GM23248 (cell line): ENCODE results near the gene GNAS-AS1. TPM values are rescaled to one million over a fixed set of nuclear protein-coding genes. Genes with fewer than 3 reads are reported as not detected.

Source experiments
- DNase-seq: peaks from one replicate; pipeline ENCODE4 v3.0.0-alpha.2; 2015
- H2AFZ ChIP-seq: fragments of 200-600 bp; sonication (generic); 2 replicates; pipeline ENCODE4 v1.6.1; 2016; ENCODE audit warnings: antibody characterized with exemption
- H3F3A ChIP-seq: fragments of 200-600 bp; sonication (generic); 2 replicates; pipeline ENCODE4 v1.6.1; 2016; ENCODE audit warnings: mild to moderate bottlenecking, antibody characterized with exemption, mixed run types; ENCODE audit not compliant: insufficient read depth
- H3K27ac ChIP-seq: fragments of 200-600 bp; sonication (generic); 2 replicates; pipeline ENCODE4 v1.5.1; 2016; ENCODE audit warnings: mild to moderate bottlenecking
- H3K27me3 ChIP-seq: fragments of 200-600 bp; sonication (generic); replicated peaks from 2 replicates; pipeline ENCODE4 v1.6.1; 2016; ENCODE audit warnings: mild to moderate bottlenecking; ENCODE audit not compliant: insufficient read depth
- H3K36me3 ChIP-seq: fragments of 200-600 bp; sonication (generic); 2 replicates; pipeline ENCODE4 v1.6.1; 2016; ENCODE audit warnings: low read depth, mild to moderate bottlenecking
- H3K4me1 ChIP-seq: fragments of 200-600 bp; sonication (generic); 2 replicates; pipeline ENCODE4 v1.6.1; 2016; ENCODE audit warnings: mild to moderate bottlenecking; ENCODE audit not compliant: insufficient read depth
- H3K4me2 ChIP-seq: fragments of 200-600 bp; sonication (generic); one replicate; pipeline ENCODE4 v1.6.1; 2016; ENCODE audit warnings: mild to moderate bottlenecking; ENCODE audit not compliant: unreplicated experiment
- H3K4me3 ChIP-seq: fragments of 200-600 bp; sonication (generic); 2 replicates; pipeline ENCODE4 v1.5.1; 2016; ENCODE audit warnings: mild to moderate bottlenecking
- H3K79me2 ChIP-seq: fragments of 200-600 bp; sonication (generic); 2 replicates; pipeline ENCODE4 v1.6.1; 2016; ENCODE audit warnings: mild to moderate bottlenecking; ENCODE audit not compliant: insufficient read depth
- H3K9ac ChIP-seq: fragments of 200-600 bp; sonication (generic); 2 replicates; pipeline ENCODE4 v1.6.1; 2016; ENCODE audit warnings: mild to moderate bottlenecking
- H3K9me2 ChIP-seq: fragments of 200-600 bp; sonication (generic); 2 replicates; pipeline ENCODE4 v1.6.1; 2016; ENCODE audit warnings: mixed run types, mild to moderate bottlenecking, moderate library complexity; ENCODE audit not compliant: insufficient read depth
- H3K9me3 ChIP-seq: fragments of 200-600 bp; sonication (generic); one replicate; pipeline ENCODE4 v1.6.1; 2017; ENCODE audit warnings: low read depth
- H4K20me1 ChIP-seq: fragments of 200-600 bp; sonication (generic); 2 replicates; pipeline ENCODE4 v1.6.0; 2016; ENCODE audit not compliant: insufficient read depth
- EZH2 ChIP-seq: fragments of 200-600 bp; sonication (generic); IDR thresholded peaks from 2 replicates; pipeline ENCODE4 v1.6.1; 2018; ENCODE audit warnings: antibody characterized with exemption, mild to moderate bottlenecking; ENCODE audit not compliant: insufficient read depth, poor library complexity, severe bottlenecking
- EZH2phosphoT487 ChIP-seq: fragments of 200-600 bp; sonication (generic); IDR thresholded peaks from 2 replicates; pipeline ENCODE4 v1.6.1; 2018; ENCODE audit warnings: antibody characterized with exemption, moderate library complexity, mild to moderate bottlenecking, low read depth; ENCODE audit not compliant: insufficient read depth
- WGBS, 2 experiments: methylation state at CpG; one replicate each; pipeline ENCODE4 v1.1.6; 2015 to 2017; ENCODE audit warnings: low lambda C conversion rate in 2 of 2, low coverage in 1 of 2; ENCODE audit errors: missing lambda C conversion rate in 2 of 2; 5-methylcytosine and 5-hydroxymethylcytosine counted together
- in situ Hi-C: fragments of 300-500 bp; cut with MboI; formaldehyde crosslinking; loops from 2 replicates; pipeline ENCODE4 v1.15.0; 2020
- polyA plus RNA-seq: library from polyadenylated mRNA; unstranded; fragments of >200 nt; fragmentation: Nextera tagmentation; extraction: Ambion mirVana; gene quantifications from 2 replicates; pipeline ENCODE4 v1.2.1, GENCODE V29; 2016
- total RNA-seq: library from RNA; depleted of rRNA; stranded (reverse); fragments of >200 nt; shearing (Covaris generic); gene quantifications from 2 replicates; pipeline ENCODE4 v1.2.3, GENCODE V29; 2014

The GNAS-AS1 gene
- total and polyA plus RNA-seq, 2 experiments from 2014 or later, result 0.97 to 1.0 TPM

GRCh38 chr20:58869662-58870227 lies 19.0 kb upstream of the GNAS-AS1 start:
- H3K9me2 ChIP-seq, result no peaks in the 10 kb centered on the region
- no peak overlapping the region for H2AFZ ChIP-seq
- in situ Hi-C loops, result loop anchor here (10.0 to 25.0 kb wide), 2 partner anchors 345 to 593 kb away; no protein-coding TSS in a partner anchor
- 65 to 68% methylated on average over 7 of the region's 7 CpGs for WGBS, 2 experiments
- H4K20me1 ChIP-seq, result no peaks in the 10 kb centered on the region
- H3K36me3 ChIP-seq, result no peaks in the 10 kb centered on the region
- no peaks in the 10 kb centered on the region for H3K27me3 ChIP-seq
- H3K9ac ChIP-seq, result no peak overlapping the region
- H3K79me2 ChIP-seq, result no peaks in the 10 kb centered on the region
- no peaks in the 10 kb centered on the region for H3K9me3 ChIP-seq
- H3K4me2 ChIP-seq, result no peak overlapping the region
- peaks cover 10% of the 10 kb centered on the region for H3K4me1 ChIP-seq
- DNase-seq, result no peak
- H3F3A ChIP-seq, result peaks cover 15% of the 10 kb centered on the region; the same call in 1 of the 2 replicates
- no peak overlapping the region for H3K27ac ChIP-seq
- no peak for TF ChIP-seq EZH2phosphoT487
- TF ChIP-seq EZH2, result no peak
- H3K4me3 ChIP-seq, result no peak overlapping the region

GRCh38 chr20:58868795-58869194 lies 18.1 kb upstream of the GNAS-AS1 start:
- Histone ChIP-seq H3K4me1 (peaks cover 10% of the 10 kb centered on the region), H3K9me2 (no peaks in the 10 kb centered on the region), H3K27me3 (no peaks in the 10 kb centered on the region), H4K20me1 (no peaks in the 10 kb centered on the region), H3K79me2 (no peaks in the 10 kb centered on the region), H3K27ac (no peak overlapping the region), H3F3A (peaks cover 15% of the 10 kb centered on the region; the same call in 1 of the 2 replicates), H3K9me3 (no peaks in the 10 kb centered on the region), H2AFZ (no peak overlapping the region), H3K4me2 (no peak overlapping the region), H3K36me3 (no peaks in the 10 kb centered on the region), H3K9ac (no peak overlapping the region), H3K4me3 (no peak overlapping the region)
- no peak for DNase-seq
- TF ChIP-seq EZH2phosphoT487, result no peak
- no peak for TF ChIP-seq EZH2
- in situ Hi-C loops, result loop anchor here (25.0 kb wide), 1 partner anchor 594 kb away; no protein-coding TSS in a partner anchor
- 62 to 68% methylated on average over 14 of the region's 14 CpGs for WGBS, 2 experiments

- no peak overlapping the region for H3K9ac ChIP-seq
- in situ Hi-C loops, result loop anchor here (25.0 kb wide), 1 partner anchor 595 kb away; no protein-coding TSS in a partner anchor
- H3K27ac ChIP-seq, result no peak overlapping the region
- peak; percentile 85 for DNase-seq
- no peaks in the 10 kb centered on the region for H3K9me3 ChIP-seq
- H3K4me1 ChIP-seq, result peaks cover 10% of the 10 kb centered on the region
- H3K79me2 ChIP-seq, result no peaks in the 10 kb centered on the region
- no peaks in the 10 kb centered on the region for H3K36me3 ChIP-seq
- no peak overlapping the region for H3K4me3 ChIP-seq
- no peaks in the 10 kb centered on the region for H3K9me2 ChIP-seq
- 0 to 5% methylated on average over 5 of the region's 5 CpGs for WGBS, 2 experiments
- H2AFZ ChIP-seq, result no peak overlapping the region
- H4K20me1 ChIP-seq, result no peaks in the 10 kb centered on the region
- H3F3A ChIP-seq, result peaks cover 15% of the 10 kb centered on the region; the same call in 1 of the 2 replicates
- TF ChIP-seq EZH2 (no peak), EZH2phosphoT487 (no peak)
- peaks cover 11% of the 10 kb centered on the region; the same call in 1 of the 2 replicates for H3K27me3 ChIP-seq
- peak overlapping the region; percentile 6 for H3K4me2 ChIP-seq
Observed at GRCh38 chr20:58867211-58867610, 16.5 kb upstream of the GNAS-AS1 start.

- Histone ChIP-seq H3K36me3 (no peaks in the 10 kb centered on the region), H3K9ac (no peak overlapping the region), H3K27me3 (peaks cover 19% of the 10 kb centered on the region), H3K4me3 (no peak overlapping the region), H3K4me1 (peaks cover 10% of the 10 kb centered on the region), H3K27ac (no peak overlapping the region), H3F3A (peaks cover 15% of the 10 kb centered on the region; the same call in 1 of the 2 replicates), H4K20me1 (no peaks in the 10 kb centered on the region), H3K9me3 (no peaks in the 10 kb centered on the region), H3K79me2 (no peaks in the 10 kb centered on the region), H3K9me2 (no peaks in the 10 kb centered on the region), H2AFZ (no peak overlapping the region), H3K4me2 (no peak overlapping the region)
- in situ Hi-C loops, result loop anchor here (25.0 kb wide), 1 partner anchor 596 kb away; no protein-coding TSS in a partner anchor
- no peak for TF ChIP-seq EZH2
- TF ChIP-seq EZH2phosphoT487, result no peak
- no peak for DNase-seq
- 43 to 49% methylated on average over 2 of the region's 2 CpGs for WGBS, 2 experiments
Observed at GRCh38 chr20:58865843-58866242, 15.1 kb upstream of the GNAS-AS1 start.
